Colonic mucosa (tissue), 4 donors: ENCODE measurements around the gene IFI44. TPM values are rescaled to one million over a fixed set of nuclear protein-coding genes. Genes with fewer than 3 reads are reported as not detected.

Experiments
- DNase-seq: peaks from one replicate; pipeline ENCODE4 v3.0.0-alpha.2; 2020
- H3K27ac ChIP-seq: fragments of 200-600 bp; one replicate; pipeline ENCODE4 v1.8.0; 2021
- H3K27me3 ChIP-seq: fragments of 200-600 bp; one replicate; pipeline ENCODE4 v1.8.0; 2021
- H3K36me3 ChIP-seq: fragments of 200-600 bp; one replicate; pipeline ENCODE4 v1.8.0; 2021
- H3K4me1 ChIP-seq: fragments of 200-600 bp; one replicate; pipeline ENCODE4 v1.8.0; 2021; ENCODE audit warnings: mild to moderate bottlenecking
- H3K4me3 ChIP-seq: fragments of 200-600 bp; one replicate; pipeline ENCODE4 v1.8.0; 2021
- H3K9ac ChIP-seq, 2 donors: one replicate each; pipeline ENCODE4 v1.7.0; 2013; ENCODE audit warnings: control low read depth in 2 of 2, low read depth in 2 of 2, low read length in 2 of 2
- H3K9me3 ChIP-seq: fragments of 200-600 bp; one replicate; pipeline ENCODE4 v1.8.0; 2021
- CTCF ChIP-seq: fragments of 200-600 bp; IDR thresholded peaks from one replicate; pipeline ENCODE4 v1.8.0; 2022; ENCODE audit warnings: antibody characterized with exemption, mild to moderate bottlenecking
- intact Hi-C: fragments of 100-400 bp; cut with DNase I; formaldehyde crosslinking; loops from one replicate; pipeline ENCODE4 v1.14.1; 2022
- total RNA-seq, 2 donors: library from RNA; stranded (reverse); fragmentation: NEBNext Ultra II Directional in 1 of 2; extraction: Animal tissue kit (Norgen Biotek cat#: 25700) in 1 of 2; gene quantifications; one replicate each; pipeline ENCODE4 v1.2.1, GENCODE V29; 2021
- donor health status: healthy.
- donor health status: DM: no; HTN: no; CAD: no.
- donor health status: DM: no; HTN: no; CAD: no.

Gene IFI44
- total RNA-seq, 2 donors from 2014 or later: 2.2 to 4.4 TPM

DNA sequence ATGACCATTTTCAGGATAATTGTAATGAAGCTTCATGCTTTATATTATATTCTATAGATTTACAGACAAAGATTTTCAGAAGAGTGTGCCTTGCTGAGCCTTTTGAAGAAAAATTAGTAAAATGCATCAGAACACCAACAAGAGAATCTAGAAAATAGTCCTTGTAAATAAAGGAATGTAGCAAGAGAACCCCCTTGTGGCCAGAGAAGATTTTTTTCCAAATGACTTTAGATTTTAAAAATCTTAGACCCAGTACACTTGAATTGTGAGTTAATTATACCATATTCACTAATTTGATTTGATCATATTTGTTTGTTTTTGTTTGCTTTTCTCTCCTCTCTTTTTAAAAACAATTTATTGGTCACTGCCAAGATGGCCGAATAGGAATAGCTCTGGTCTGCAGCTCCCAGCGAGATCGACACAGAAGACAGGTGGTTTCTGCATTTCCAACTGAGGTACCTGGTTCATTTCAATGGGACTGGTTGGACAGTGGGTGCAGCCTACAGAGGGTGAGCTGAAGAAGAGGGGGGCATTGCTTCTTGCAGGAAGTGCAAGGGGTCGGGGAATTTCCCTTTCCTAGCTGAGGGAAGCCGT lies 42.2 kb upstream of the IFI44 start:
- H3K27me3 ChIP-seq: no peaks in the 10 kb centered on the region
- no peak overlapping the region for H3K4me3 ChIP-seq
- intact Hi-C loops: loop anchor here (5.0 kb wide), 1 partner anchor 475 kb away; no protein-coding TSS in a partner anchor
- no peak overlapping the region for H3K27ac ChIP-seq
- H3K36me3 ChIP-seq: no peaks in the 10 kb centered on the region
- no peaks in the 10 kb centered on the region for H3K4me1 ChIP-seq
- TF ChIP-seq CTCF: peak; percentile 36
- DNase-seq: no peak
- no peak overlapping the region for H3K9ac ChIP-seq
- no peaks in the 10 kb centered on the region for H3K9me3 ChIP-seq

DNA sequence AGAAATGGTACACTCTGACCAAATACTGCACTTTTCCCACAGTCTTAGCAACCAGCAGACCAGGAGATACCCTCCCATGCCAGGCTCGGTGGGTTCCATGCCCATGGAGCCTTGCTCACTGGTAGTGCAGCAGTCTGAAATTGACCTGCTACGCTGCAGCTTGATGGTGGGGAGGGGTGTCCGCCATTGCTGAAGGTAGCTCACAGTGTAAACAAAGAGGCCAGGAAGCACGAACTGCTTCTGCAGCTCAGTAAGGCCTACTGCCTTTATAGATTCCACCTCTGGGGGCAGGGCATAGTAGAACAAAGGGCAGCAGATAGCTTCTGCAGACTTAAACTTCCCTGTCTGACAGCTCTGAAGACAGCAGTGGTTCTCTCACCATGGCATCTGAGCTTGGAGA lies 41.7 kb upstream of the IFI44 start:
- Histone ChIP-seq H3K4me3 (no peak overlapping the region), H3K27me3 (no peaks in the 10 kb centered on the region)
- intact Hi-C loops: loop anchor here (5.0 kb wide), 1 partner anchor 476 kb away; no protein-coding TSS in a partner anchor

DNA sequence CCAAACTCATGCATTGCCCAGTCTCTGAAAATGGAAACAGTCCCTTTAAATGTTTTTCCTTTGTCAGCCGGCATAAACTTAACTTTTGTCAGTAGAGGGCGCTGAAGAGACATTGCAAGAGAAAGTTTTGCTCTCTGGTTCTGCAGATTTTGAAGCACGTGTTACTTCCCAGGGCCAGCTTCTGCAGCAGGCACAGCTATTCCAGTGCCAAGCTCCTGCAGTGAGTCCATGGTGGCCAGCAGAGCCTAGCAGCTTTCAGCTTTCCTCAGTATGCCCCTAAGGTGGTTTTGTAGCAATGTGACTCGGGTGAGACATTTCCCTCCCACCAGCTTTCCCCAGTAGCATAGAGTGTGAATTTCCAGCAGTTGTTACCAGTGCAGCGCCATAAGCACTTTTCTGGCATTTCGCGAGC lies 32.0 kb upstream of the IFI44 start:
- H3K27ac ChIP-seq: no peak overlapping the region
- DNase-seq: peak; percentile 65
- TF ChIP-seq CTCF: peak; percentile 77
- no peak overlapping the region for H3K9ac ChIP-seq
- no peaks in the 10 kb centered on the region for H3K36me3 ChIP-seq
- no peaks in the 10 kb centered on the region for H3K27me3 ChIP-seq
- H3K9me3 ChIP-seq: no peaks in the 10 kb centered on the region
- intact Hi-C loops: loop anchor here (2.0 kb wide), 1 partner anchor 59 kb away; no protein-coding TSS in a partner anchor
- no peaks in the 10 kb centered on the region for H3K4me1 ChIP-seq
- no peak overlapping the region for H3K4me3 ChIP-seq

More for the DNA sequence above, 41.7 kb upstream of the IFI44 start:
- peak; percentile 29 for DNase-seq
- TF ChIP-seq CTCF: no peak
- Histone ChIP-seq H3K36me3 (no peaks in the 10 kb centered on the region), H3K9me3 (no peaks in the 10 kb centered on the region), H3K4me1 (no peaks in the 10 kb centered on the region), H3K9ac (no peak overlapping the region), H3K27ac (no peak overlapping the region)

DNA sequence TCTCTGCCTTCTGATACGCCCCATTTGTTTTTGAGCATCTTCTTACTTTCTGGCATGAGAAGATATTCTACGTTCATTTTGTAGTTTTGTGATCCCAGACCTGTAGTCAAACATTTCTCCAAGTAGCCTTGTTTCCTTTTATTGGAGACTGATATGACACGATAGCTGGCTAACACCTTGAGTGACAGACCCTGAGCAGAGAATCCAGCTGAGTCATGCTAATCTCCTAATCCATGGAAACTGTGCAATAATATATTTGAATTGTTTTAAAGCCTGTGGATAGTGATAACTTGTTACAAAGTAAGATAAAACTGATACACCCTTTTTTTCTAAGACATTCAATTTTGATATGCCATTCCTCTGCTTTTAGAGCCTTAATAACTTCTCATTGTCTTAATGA lies 30.6 kb upstream of the IFI44 start:
- no peak overlapping the region for H3K4me3 ChIP-seq
- no peaks in the 10 kb centered on the region for H3K9me3 ChIP-seq
- DNase-seq: no peak
- TF ChIP-seq CTCF: no peak
- intact Hi-C loops: no loop called here
- no peaks in the 10 kb centered on the region for H3K36me3 ChIP-seq
- H3K27me3 ChIP-seq: no peaks in the 10 kb centered on the region
- H3K4me1 ChIP-seq: no peaks in the 10 kb centered on the region
- no peak overlapping the region for H3K9ac ChIP-seq
- H3K27ac ChIP-seq: no peak overlapping the region

DNA sequence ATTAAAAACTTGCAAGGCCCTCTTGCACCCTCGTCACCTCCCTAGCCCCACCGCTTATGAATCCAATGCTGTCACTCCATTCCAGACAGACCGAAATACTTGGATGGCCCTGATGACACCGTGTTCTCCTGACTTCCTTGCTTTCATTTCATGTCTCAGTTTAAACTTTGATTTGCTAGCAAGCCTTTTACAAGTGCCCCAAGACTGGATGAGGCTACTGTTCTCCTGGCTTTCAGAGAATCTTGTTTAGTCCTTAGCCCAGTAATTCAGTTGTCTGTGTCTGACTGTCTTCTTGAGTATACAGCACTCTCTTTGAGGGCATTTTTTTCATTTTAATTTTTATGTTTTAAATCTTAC lies 30.2 kb upstream of the IFI44 start:
- Histone ChIP-seq H3K9ac (no peak overlapping the region), H3K27me3 (no peaks in the 10 kb centered on the region), H3K4me3 (no peak overlapping the region), H3K27ac (no peak overlapping the region), H3K36me3 (no peaks in the 10 kb centered on the region), H3K4me1 (no peaks in the 10 kb centered on the region), H3K9me3 (no peaks in the 10 kb centered on the region)
- TF ChIP-seq CTCF: no peak
- no peak for DNase-seq
- intact Hi-C loops: no loop called here
